Neural cell (in vitro differentiated cells): ENCODE measurements around the gene FIGNL1. TPM values are rescaled to one million over a fixed set of nuclear protein-coding genes. Genes with fewer than 3 reads are reported as not detected.

ENCODE experiments used
- H2AFZ ChIP-seq: fragments of 200-600, 300-800 bp; sonication (generic), shearing (Covaris generic); 2 replicates; pipeline ENCODE4 v1.6.0; 2014; ENCODE audit warnings: low read depth, mild to moderate bottlenecking, antibody characterized with exemption, low read length, moderate library complexity
- H3F3A ChIP-seq: fragments of 200-600 bp; shearing (Covaris generic); 2 replicates; pipeline ENCODE4 v1.6.1; 2016; ENCODE audit warnings: mild to moderate bottlenecking, moderate library complexity, mixed read lengths, antibody characterized with exemption, low read length; ENCODE audit not compliant: insufficient read depth, poor library complexity, severe bottlenecking
- H3K27ac ChIP-seq: fragments of 200-600, 300-800 bp; sonication (generic), shearing (Covaris generic); 2 replicates; pipeline ENCODE4 v1.5.1; 2014; ENCODE audit warnings: mild to moderate bottlenecking, low read length, moderate library complexity
- H3K27me3 ChIP-seq: fragments of 300-800, 200-600 bp; sonication (generic), shearing (Covaris generic); 2 replicates; pipeline ENCODE4 v1.6.0; 2014; ENCODE audit warnings: mild to moderate bottlenecking, low read depth, low read length, moderate library complexity; ENCODE audit not compliant: insufficient read depth
- H3K36me3 ChIP-seq: fragments of 300-800, 200-600 bp; sonication (generic), shearing (Covaris generic); 2 replicates; pipeline ENCODE4 v1.5.1; 2014; ENCODE audit warnings: mild to moderate bottlenecking, antibody characterized with exemption, low read length, moderate library complexity; ENCODE audit not compliant: insufficient read depth
- H3K4me2 ChIP-seq: fragments of 300-800, 200-600 bp; sonication (generic), shearing (Covaris generic); 2 replicates; pipeline ENCODE4 v1.6.0; 2014; ENCODE audit warnings: mild to moderate bottlenecking, low read length
- H3K4me3 ChIP-seq: fragments of 300-800, 200-600 bp; sonication (generic), shearing (Covaris generic); 2 replicates; pipeline ENCODE4 v1.5.1; 2014; ENCODE audit warnings: mild to moderate bottlenecking, low read length, moderate library complexity
- H3K79me2 ChIP-seq: fragments of 200-600 bp; shearing (Covaris generic); replicated peaks from 2 replicates; pipeline ENCODE4 v1.6.0; 2014; ENCODE audit warnings: mild to moderate bottlenecking, low read length, moderate library complexity; ENCODE audit not compliant: insufficient read depth
- H3K9ac ChIP-seq: fragments of 300-800, 200-600 bp; sonication (generic), shearing (Covaris generic); 2 replicates; pipeline ENCODE4 v1.6.1; 2016; ENCODE audit warnings: mild to moderate bottlenecking, low read length, mixed read lengths
- H3K9me2 ChIP-seq: fragments of 200-600 bp; shearing (Covaris generic); 2 replicates; pipeline ENCODE4 v1.6.1; 2016; ENCODE audit warnings: mild to moderate bottlenecking, low read length, mixed read lengths; ENCODE audit not compliant: insufficient read depth
- H3K9me3 ChIP-seq: fragments of 200-600, 300-800 bp; sonication (generic), shearing (Covaris generic); 2 replicates; pipeline ENCODE4 v1.6.1; 2016; ENCODE audit warnings: mild to moderate bottlenecking, mixed run types, low read length, moderate library complexity, mixed read lengths
- H4K20me1 ChIP-seq: fragments of 200-600 bp; shearing (Covaris generic); 2 replicates; pipeline ENCODE4 v1.6.1; 2016; ENCODE audit warnings: mild to moderate bottlenecking, mixed run types; ENCODE audit not compliant: insufficient read depth
- EP300 ChIP-seq: fragments of 450-650 bp; conservative IDR thresholded peaks from 2 replicates; pipeline ENCODE4 v1.6.1; 2014; ENCODE audit warnings: antibody characterized with exemption, mild to moderate bottlenecking, moderate library complexity; ENCODE audit not compliant: poor library complexity, severe bottlenecking
- EZH2 ChIP-seq: fragments of 200-600, 300-800 bp; shearing (Covaris generic), sonication (generic); IDR thresholded peaks from 2 replicates; pipeline ENCODE4 v1.6.1; 2014; ENCODE audit warnings: antibody characterized with exemption, low read length, borderline replicate concordance, mild to moderate bottlenecking; ENCODE audit not compliant: insufficient read depth, poor library complexity, severe bottlenecking
- MXI1 ChIP-seq: fragments of 450-650 bp; conservative IDR thresholded peaks from 2 replicates; pipeline ENCODE4 v1.6.1; 2014; ENCODE audit warnings: antibody characterized with exemption, mild to moderate bottlenecking; ENCODE audit not compliant: poor library complexity, severe bottlenecking
- POLR2AphosphoS5 ChIP-seq: IDR thresholded peaks from 2 replicates; pipeline ENCODE4 v1.6.1; 2012
- RAD21 ChIP-seq: fragments of 450-650 bp; conservative IDR thresholded peaks from 2 replicates; pipeline ENCODE4 v1.6.1; 2014; ENCODE audit warnings: antibody characterized with exemption, mild to moderate bottlenecking, moderate library complexity
- SMC3 ChIP-seq: fragments of 450-650 bp; conservative IDR thresholded peaks from 2 replicates; pipeline ENCODE4 v1.6.1; 2014; ENCODE audit warnings: antibody characterized with exemption, mild to moderate bottlenecking, moderate library complexity; ENCODE audit not compliant: poor library complexity
- TAF1 ChIP-seq: IDR thresholded peaks from 2 replicates; pipeline ENCODE4 v1.6.1; 2012; ENCODE audit warnings: low read depth
- polyA plus RNA-seq: library from polyadenylated mRNA; depleted of rRNA; stranded (reverse); fragments of >200 nt; gene quantifications from 2 replicates; pipeline ENCODE4 v1.2.3, GENCODE V29; 2014
- TF ChIP-seq, protein P1 (sequence below): fragments of 450-650 bp; IDR thresholded peaks from 2 replicates; pipeline ENCODE4 v1.5.1; 2014; ENCODE audit warnings: antibody characterized with exemption, mild to moderate bottlenecking, moderate library complexity; ENCODE audit not compliant: poor library complexity, severe bottlenecking
- TF ChIP-seq, protein P2 (sequence below): IDR thresholded peaks from 2 replicates; pipeline ENCODE4 v1.6.1; 2012; ENCODE audit warnings: borderline replicate concordance

FIGNL1 gene
- polyA plus RNA-seq, 1 donor from 2014 or later: 32.8 TPM

DNA sequence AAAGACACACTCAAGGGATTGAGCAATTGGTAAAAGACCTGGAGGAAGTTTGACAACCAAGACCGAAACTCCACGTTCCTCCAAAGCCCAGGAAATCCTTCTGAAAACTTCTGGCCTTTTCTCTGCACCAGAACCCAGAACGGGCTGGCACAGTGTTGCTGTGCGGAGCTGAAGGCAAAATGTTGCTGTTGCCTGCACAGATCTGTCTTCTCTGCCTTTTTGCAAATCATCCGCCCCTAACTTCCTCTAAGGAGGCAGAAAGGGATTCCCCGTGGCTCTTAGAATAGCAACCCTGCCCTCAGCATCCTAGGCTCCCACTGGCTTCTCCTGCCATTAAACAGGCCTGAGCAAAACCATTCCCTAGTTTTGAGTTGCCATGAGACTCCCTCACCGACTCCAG is 44.9 kb downstream of the FIGNL1 start:
- TF ChIP-seq EP300 (no peak), EZH2 (no peak), RAD21 (no peak), POLR2AphosphoS5 (no peak)
- TF ChIP-seq, protein P1, sequence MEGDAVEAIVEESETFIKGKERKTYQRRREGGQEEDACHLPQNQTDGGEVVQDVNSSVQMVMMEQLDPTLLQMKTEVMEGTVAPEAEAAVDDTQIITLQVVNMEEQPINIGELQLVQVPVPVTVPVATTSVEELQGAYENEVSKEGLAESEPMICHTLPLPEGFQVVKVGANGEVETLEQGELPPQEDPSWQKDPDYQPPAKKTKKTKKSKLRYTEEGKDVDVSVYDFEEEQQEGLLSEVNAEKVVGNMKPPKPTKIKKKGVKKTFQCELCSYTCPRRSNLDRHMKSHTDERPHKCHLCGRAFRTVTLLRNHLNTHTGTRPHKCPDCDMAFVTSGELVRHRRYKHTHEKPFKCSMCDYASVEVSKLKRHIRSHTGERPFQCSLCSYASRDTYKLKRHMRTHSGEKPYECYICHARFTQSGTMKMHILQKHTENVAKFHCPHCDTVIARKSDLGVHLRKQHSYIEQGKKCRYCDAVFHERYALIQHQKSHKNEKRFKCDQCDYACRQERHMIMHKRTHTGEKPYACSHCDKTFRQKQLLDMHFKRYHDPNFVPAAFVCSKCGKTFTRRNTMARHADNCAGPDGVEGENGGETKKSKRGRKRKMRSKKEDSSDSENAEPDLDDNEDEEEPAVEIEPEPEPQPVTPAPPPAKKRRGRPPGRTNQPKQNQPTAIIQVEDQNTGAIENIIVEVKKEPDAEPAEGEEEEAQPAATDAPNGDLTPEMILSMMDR: no peak
- Histone ChIP-seq H3K79me2 (no peaks in the 10 kb centered on the region), H2AFZ (no peak overlapping the region), H3K4me3 (no peak overlapping the region), H3K4me2 (no peak overlapping the region), H3K36me3 (no peaks in the 10 kb centered on the region), H3K27ac (no peak overlapping the region), H3F3A (no peaks in the 10 kb centered on the region), H3K9me2 (no peaks in the 10 kb centered on the region), H3K9ac (no peak overlapping the region), H3K9me3 (no peaks in the 10 kb centered on the region), H3K27me3 (no peaks in the 10 kb centered on the region), H4K20me1 (no peaks in the 10 kb centered on the region)

DNA sequence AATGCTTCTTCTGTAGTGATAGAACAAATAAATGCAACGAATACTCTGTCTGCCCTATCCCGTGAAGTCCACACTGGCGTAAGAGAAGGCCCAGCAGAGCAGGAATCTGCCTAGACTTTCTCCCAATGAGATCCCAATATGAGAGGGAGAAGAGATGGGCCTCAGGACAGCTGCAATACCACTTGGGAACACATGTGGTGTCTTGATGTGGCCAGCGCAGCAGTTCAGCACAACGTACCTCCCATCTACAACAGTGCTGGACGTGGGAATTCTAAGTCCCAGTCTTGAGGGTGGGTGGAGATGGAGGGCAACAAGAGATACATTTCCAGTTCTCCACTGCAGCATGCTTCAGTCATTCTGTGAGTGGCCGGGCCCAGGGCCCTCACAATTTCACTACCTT is 45.8 kb downstream of the FIGNL1 start:
- Histone ChIP-seq H3K27ac (no peak overlapping the region), H3K79me2 (no peaks in the 10 kb centered on the region), H3K36me3 (no peaks in the 10 kb centered on the region), H3K9me2 (no peaks in the 10 kb centered on the region), H3K9me3 (no peaks in the 10 kb centered on the region), H3K9ac (no peak overlapping the region), H3F3A (no peaks in the 10 kb centered on the region), H3K27me3 (no peaks in the 10 kb centered on the region), H3K4me3 (no peak overlapping the region), H2AFZ (no peak overlapping the region), H4K20me1 (no peaks in the 10 kb centered on the region), H3K4me2 (no peak overlapping the region)
- no peak for TF ChIP-seq MXI1
- TF ChIP-seq, protein P1: no peak
- no peak for TF ChIP-seq RAD21
- TF ChIP-seq SMC3: no peak
- TF ChIP-seq TAF1: no peak
- TF ChIP-seq EZH2: no peak
- TF ChIP-seq, protein P2, sequence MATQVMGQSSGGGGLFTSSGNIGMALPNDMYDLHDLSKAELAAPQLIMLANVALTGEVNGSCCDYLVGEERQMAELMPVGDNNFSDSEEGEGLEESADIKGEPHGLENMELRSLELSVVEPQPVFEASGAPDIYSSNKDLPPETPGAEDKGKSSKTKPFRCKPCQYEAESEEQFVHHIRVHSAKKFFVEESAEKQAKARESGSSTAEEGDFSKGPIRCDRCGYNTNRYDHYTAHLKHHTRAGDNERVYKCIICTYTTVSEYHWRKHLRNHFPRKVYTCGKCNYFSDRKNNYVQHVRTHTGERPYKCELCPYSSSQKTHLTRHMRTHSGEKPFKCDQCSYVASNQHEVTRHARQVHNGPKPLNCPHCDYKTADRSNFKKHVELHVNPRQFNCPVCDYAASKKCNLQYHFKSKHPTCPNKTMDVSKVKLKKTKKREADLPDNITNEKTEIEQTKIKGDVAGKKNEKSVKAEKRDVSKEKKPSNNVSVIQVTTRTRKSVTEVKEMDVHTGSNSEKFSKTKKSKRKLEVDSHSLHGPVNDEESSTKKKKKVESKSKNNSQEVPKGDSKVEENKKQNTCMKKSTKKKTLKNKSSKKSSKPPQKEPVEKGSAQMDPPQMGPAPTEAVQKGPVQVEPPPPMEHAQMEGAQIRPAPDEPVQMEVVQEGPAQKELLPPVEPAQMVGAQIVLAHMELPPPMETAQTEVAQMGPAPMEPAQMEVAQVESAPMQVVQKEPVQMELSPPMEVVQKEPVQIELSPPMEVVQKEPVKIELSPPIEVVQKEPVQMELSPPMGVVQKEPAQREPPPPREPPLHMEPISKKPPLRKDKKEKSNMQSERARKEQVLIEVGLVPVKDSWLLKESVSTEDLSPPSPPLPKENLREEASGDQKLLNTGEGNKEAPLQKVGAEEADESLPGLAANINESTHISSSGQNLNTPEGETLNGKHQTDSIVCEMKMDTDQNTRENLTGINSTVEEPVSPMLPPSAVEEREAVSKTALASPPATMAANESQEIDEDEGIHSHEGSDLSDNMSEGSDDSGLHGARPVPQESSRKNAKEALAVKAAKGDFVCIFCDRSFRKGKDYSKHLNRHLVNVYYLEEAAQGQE: no peak
- TF ChIP-seq POLR2AphosphoS5: no peak
- TF ChIP-seq EP300: no peak
